HCT116 (cell line): ENCODE measurements around the gene GALNT15. TPM values are rescaled to one million over a fixed set of nuclear protein-coding genes. Genes with fewer than 3 reads are reported as not detected.

ENCODE experiments used
- ATAC-seq: fragments of 200-7000 bp; cut with Tn5 transposase; 2 replicates; pipeline ENCODE4 v1.9.1; 2020; ENCODE audit warnings: mild to moderate bottlenecking, moderate library complexity
- BruUV-seq: library from RNA; stranded (reverse); fragments of 400-500 nt; replicated peaks from 2 replicates; lab custom pipeline; 2021; lab: Mats Ljungman, UMichigan
- CTCF ChIA-PET: fragments of 300-600 bp; sonication (Branson Sonifier 250); formaldehyde crosslinking; loops from one replicate; lab custom pipeline; 2021; ENCODE audit warnings: antibody characterized with exemption; lab: Charles Lee
- POLR2A ChIA-PET: fragments of 300-600, 350-600 bp; sonication (Branson Sonifier 250); formaldehyde crosslinking; loops from one replicate; lab custom pipeline; 2021; ENCODE audit warnings: antibody characterized with exemption; lab: Charles Lee
- RAD21 ChIA-PET, 2 experiments: fragments of 300-600 bp; sonication (Branson Sonifier 250); formaldehyde crosslinking; loops; one replicate each; lab custom pipeline; 2023; ENCODE audit warnings: low total read pairs in 2 of 2; ENCODE audit not compliant: uncharacterized antibody in 2 of 2, unreplicated experiment in 2 of 2, low non-redundant PET in 1 of 2; lab: Charles Lee
- DNase-seq: peaks from one replicate; pipeline ENCODE4 v3.0.0-alpha.2; 2010; ENCODE audit warnings: low read depth, low spot score
- H2AFZ ChIP-seq: fragments of 200-600 bp; shearing (Covaris generic), sonication (generic); 2 replicates; pipeline ENCODE4 v1.6.1; 2017; ENCODE audit warnings: low read depth, mixed run types, mixed read lengths, antibody characterized with exemption, low read length; ENCODE audit not compliant: poor library complexity, severe bottlenecking
- H3K27ac ChIP-seq: 2 replicates; pipeline ENCODE4 v1.5.1; 2012; ENCODE audit warnings: low read depth, low read length
- H3K27me3 ChIP-seq: fragments of 200-600 bp; sonication (generic); 2 replicates; pipeline ENCODE4 v1.6.1; 2016; ENCODE audit warnings: mixed run types, low read length, mixed read lengths; ENCODE audit not compliant: insufficient read depth
- H3K36me3 ChIP-seq, 2 experiments: fragments of 200-500 bp in 1 of 2; fragments of 200-600 bp in 1 of 2; sonication (Bioruptor generic) in 1 of 2; sonication (generic) in 1 of 2; 2 replicates each; pipeline versions ENCODE4 v1.5.1 to v1.6.1; 2014 to 2016; ENCODE audit warnings: low read length in 2 of 2, inconsistent platforms in 1 of 2, mixed read lengths in 1 of 2, mixed run types in 1 of 2; ENCODE audit not compliant: insufficient read depth in 2 of 2, control insufficient read depth in 1 of 2
- H3K4me1 ChIP-seq, 2 experiments: fragments of 200-600 bp in 1 of 2; sonication (generic) in 1 of 2; 2 replicates each; pipeline versions ENCODE4 v1.5.1 to v1.6.1; 2012 to 2017; ENCODE audit warnings: low read length in 2 of 2, inconsistent platforms in 1 of 2, mild to moderate bottlenecking in 1 of 2, mixed read lengths in 1 of 2, mixed run types in 1 of 2, moderate library complexity in 1 of 2; ENCODE audit not compliant: insufficient read depth in 2 of 2, control insufficient read depth in 1 of 2
- H3K4me2 ChIP-seq: fragments of 200-600 bp; sonication (generic); 2 replicates; pipeline ENCODE4 v1.6.1; 2017; ENCODE audit warnings: mixed run types, low read length, mixed read lengths
- H3K4me3 ChIP-seq, 2 experiments: fragments of 200-600 bp in 1 of 2; sonication (generic) in 1 of 2; replicated peaks in 1 of 2; 2 replicates each; pipeline ENCODE4 v1.5.1; 2011 to 2016; ENCODE audit warnings: low read length in 2 of 2, control low read depth in 1 of 2, low read depth in 1 of 2, mild to moderate bottlenecking in 1 of 2, mixed read lengths in 1 of 2, mixed run types in 1 of 2
- H3K79me2 ChIP-seq: fragments of 200-600 bp; sonication (generic); 2 replicates; pipeline ENCODE4 v1.6.1; 2017; ENCODE audit warnings: mild to moderate bottlenecking, mixed run types, low read length, moderate library complexity, mixed read lengths; ENCODE audit not compliant: insufficient read depth
- H3K9ac ChIP-seq: fragments of 200-600 bp; sonication (generic); 2 replicates; pipeline ENCODE4 v1.6.1; 2016; ENCODE audit warnings: low read length, mixed read lengths
- H3K9me2 ChIP-seq: fragments of 200-600 bp; sonication (generic), shearing (Covaris generic); 2 replicates; pipeline ENCODE4 v1.6.1; 2017; ENCODE audit warnings: mixed run types, mild to moderate bottlenecking, moderate library complexity; ENCODE audit not compliant: insufficient read depth
- H3K9me3 ChIP-seq, 2 experiments: fragments of 200-500 bp in 1 of 2; fragments of 200-600 bp in 1 of 2; sonication (Bioruptor generic) in 1 of 2; sonication (generic) in 1 of 2; 2 replicates each; pipeline ENCODE4 v1.6.1; 2014 to 2017; ENCODE audit warnings: low read length in 2 of 2, mixed read lengths in 2 of 2, inconsistent platforms in 1 of 2, low read depth in 1 of 2, mild to moderate bottlenecking in 1 of 2, mixed run types in 1 of 2, moderate library complexity in 1 of 2; ENCODE audit not compliant: control insufficient read depth in 1 of 2, insufficient read depth in 1 of 2
- H4K20me1 ChIP-seq: fragments of 200-600 bp; sonication (generic), shearing (Covaris generic); 2 replicates; pipeline ENCODE4 v1.6.1; 2017; ENCODE audit warnings: mixed run types, mild to moderate bottlenecking, moderate library complexity; ENCODE audit not compliant: insufficient read depth
- CBX3 ChIP-seq: IDR thresholded peaks from 2 replicates; pipeline ENCODE4 v1.6.1; 2012; ENCODE audit warnings: low read depth
- CEBPB ChIP-seq: IDR thresholded peaks from 2 replicates; pipeline ENCODE4 v1.6.1; 2012; ENCODE audit warnings: low read depth
- EGR1 ChIP-seq: IDR thresholded peaks from 2 replicates; pipeline ENCODE4 v1.6.1; 2012; ENCODE audit warnings: low read depth
- ELF1 ChIP-seq: IDR thresholded peaks from 2 replicates; pipeline ENCODE4 v1.6.1; 2012; ENCODE audit warnings: low read depth, borderline replicate concordance
- EZH2phosphoT487 ChIP-seq: fragments of 200-600 bp; IDR thresholded peaks from 2 replicates; pipeline ENCODE4 v1.6.1; 2018; ENCODE audit warnings: antibody characterized with exemption, borderline replicate concordance
- JUND ChIP-seq: IDR thresholded peaks from 2 replicates; pipeline ENCODE4 v1.6.1; 2012
- POLR2A ChIP-seq: IDR thresholded peaks from 2 replicates; pipeline ENCODE4 v1.7.0; 2011; ENCODE audit warnings: borderline replicate concordance; ENCODE audit not compliant: insufficient read depth, insufficient read length; ENCODE audit errors: extremely low read depth
- RAD21 ChIP-seq: IDR thresholded peaks from 2 replicates; pipeline ENCODE4 v1.6.1; 2012; ENCODE audit warnings: low read depth, mild to moderate bottlenecking
- SIN3A ChIP-seq: IDR thresholded peaks from 2 replicates; pipeline ENCODE4 v1.6.1; 2012; ENCODE audit warnings: low read depth
- SP1 ChIP-seq: IDR thresholded peaks from 2 replicates; pipeline ENCODE4 v1.6.1; 2012; ENCODE audit warnings: low read depth
- TCF7L2 ChIP-seq: IDR thresholded peaks from 2 replicates; pipeline ENCODE4 v1.7.0; 2011; ENCODE audit warnings: borderline replicate concordance, inconsistent platforms; ENCODE audit not compliant: insufficient read depth, insufficient read length; ENCODE audit errors: extremely low read depth
- YY1 ChIP-seq: IDR thresholded peaks from 2 replicates; pipeline ENCODE4 v1.6.1; 2011; ENCODE audit warnings: low read length, low read depth, moderate library complexity, mild to moderate bottlenecking; ENCODE audit not compliant: insufficient replicate concordance; ENCODE audit errors: extremely low read depth
- ZFX ChIP-seq: fragments of 450-650 bp; IDR thresholded peaks from 2 replicates; pipeline ENCODE4 v1.6.1; 2017
- ZNF274 ChIP-seq: fragments of 200-500 bp; sonication (Bioruptor generic); IDR thresholded peaks from 2 replicates; pipeline ENCODE4 v1.6.1; 2014; ENCODE audit warnings: mild to moderate bottlenecking, low read depth, low read length, inconsistent platforms
- intact Hi-C: fragments of 100-400 bp; cut with micrococcal nuclease; formaldehyde crosslinking; loops from 2 replicates; pipeline ENCODE4 v1.10.0; 2022
- total RNA-seq: library from RNA; stranded (reverse); gene quantifications from one replicate; pipeline ENCODE4 v1.2.1, GENCODE V29; 2021; ENCODE audit not compliant: unreplicated experiment
- TF ChIP-seq, protein P1 (sequence below): IDR thresholded peaks from 2 replicates; pipeline ENCODE4 v1.6.1; 2012
- TF ChIP-seq, protein P2 (sequence below), 3 experiments: fragments of 200-600 bp in 1 of 3; sonication (generic) in 1 of 3; IDR thresholded peaks in 2 of 3; conservative IDR thresholded peaks in 1 of 3; 2 replicates each; pipeline ENCODE4 v1.5.1; 2012 to 2017; ENCODE audit warnings: low read depth in 2 of 3, low read length in 2 of 3, antibody characterized with exemption in 1 of 3, borderline replicate concordance in 1 of 3, control low read depth in 1 of 3, mild to moderate bottlenecking in 1 of 3, mixed read lengths in 1 of 3, mixed run types in 1 of 3, moderate library complexity in 1 of 3; ENCODE audit not compliant: insufficient read depth in 1 of 3
- TF ChIP-seq, protein P3 (sequence below): IDR thresholded peaks from 2 replicates; pipeline ENCODE4 v1.6.1; 2012
- TF ChIP-seq, protein P4 (sequence below): IDR thresholded peaks from 2 replicates; pipeline ENCODE4 v1.6.1; 2012; ENCODE audit warnings: low read depth
- TF ChIP-seq, protein P5 (sequence below): IDR thresholded peaks from 2 replicates; pipeline ENCODE4 v1.6.1; 2011; ENCODE audit warnings: mild to moderate bottlenecking, low read length, moderate library complexity; ENCODE audit not compliant: insufficient replicate concordance; ENCODE audit errors: extremely low read depth

Gene GALNT15
- total RNA-seq, 1 experiment from 2014 or later: 0.05 TPM

DNA sequence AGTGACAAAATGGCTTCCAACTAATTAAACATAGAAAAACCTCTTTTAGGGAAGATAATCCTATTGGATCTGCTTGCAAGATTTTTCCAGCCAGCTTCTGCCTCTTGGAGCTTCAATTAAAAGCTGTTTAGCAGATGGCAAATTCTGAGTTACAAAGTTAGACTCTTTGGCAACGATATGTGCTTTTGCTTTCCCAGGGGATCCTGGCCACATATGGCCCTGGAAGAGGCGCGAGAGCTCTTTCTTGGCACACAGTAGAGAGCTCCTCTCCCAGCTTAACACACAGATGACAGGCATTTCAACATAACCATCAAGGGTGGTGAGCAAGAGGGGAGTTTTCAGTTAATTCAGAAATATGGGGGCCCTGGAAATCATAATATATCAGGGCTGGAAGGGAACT, 41.6 kb upstream of the GALNT15 start:
- Histone ChIP-seq H3K4me3 (no peak overlapping the region), H2AFZ (no peak overlapping the region), H3K9me2 (no peaks in the 10 kb centered on the region), H3K9ac (no peak overlapping the region), H3K4me1 (no peaks in the 10 kb centered on the region), H3K36me3 (no peaks in the 10 kb centered on the region)
- CTCF ChIA-PET: no interaction called here
- ATAC-seq: no peak
- no peak for TF ChIP-seq RAD21
- TF ChIP-seq ZFX: no peak
- no peak for TF ChIP-seq SP1
- no peak for TF ChIP-seq EZH2phosphoT487
- TF ChIP-seq CBX3: no peak
- no peak for TF ChIP-seq JUND
- TF ChIP-seq, protein P1, sequence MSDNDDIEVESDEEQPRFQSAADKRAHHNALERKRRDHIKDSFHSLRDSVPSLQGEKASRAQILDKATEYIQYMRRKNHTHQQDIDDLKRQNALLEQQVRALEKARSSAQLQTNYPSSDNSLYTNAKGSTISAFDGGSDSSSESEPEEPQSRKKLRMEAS: no peak
- TF ChIP-seq EGR1: no peak
- TF ChIP-seq, protein P2, sequence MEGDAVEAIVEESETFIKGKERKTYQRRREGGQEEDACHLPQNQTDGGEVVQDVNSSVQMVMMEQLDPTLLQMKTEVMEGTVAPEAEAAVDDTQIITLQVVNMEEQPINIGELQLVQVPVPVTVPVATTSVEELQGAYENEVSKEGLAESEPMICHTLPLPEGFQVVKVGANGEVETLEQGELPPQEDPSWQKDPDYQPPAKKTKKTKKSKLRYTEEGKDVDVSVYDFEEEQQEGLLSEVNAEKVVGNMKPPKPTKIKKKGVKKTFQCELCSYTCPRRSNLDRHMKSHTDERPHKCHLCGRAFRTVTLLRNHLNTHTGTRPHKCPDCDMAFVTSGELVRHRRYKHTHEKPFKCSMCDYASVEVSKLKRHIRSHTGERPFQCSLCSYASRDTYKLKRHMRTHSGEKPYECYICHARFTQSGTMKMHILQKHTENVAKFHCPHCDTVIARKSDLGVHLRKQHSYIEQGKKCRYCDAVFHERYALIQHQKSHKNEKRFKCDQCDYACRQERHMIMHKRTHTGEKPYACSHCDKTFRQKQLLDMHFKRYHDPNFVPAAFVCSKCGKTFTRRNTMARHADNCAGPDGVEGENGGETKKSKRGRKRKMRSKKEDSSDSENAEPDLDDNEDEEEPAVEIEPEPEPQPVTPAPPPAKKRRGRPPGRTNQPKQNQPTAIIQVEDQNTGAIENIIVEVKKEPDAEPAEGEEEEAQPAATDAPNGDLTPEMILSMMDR (IDR thresholded peaks at IDR 0.05 in 2 of 3, conservative IDR thresholded peaks at IDR 0.05 in 1 of 3; ENCODE audit: borderline replicate concordance in 1 of 3, insufficient read depth in 1 of 3, low read depth in 2 of 3, low read length in 2 of 3): no peak
- TF ChIP-seq POLR2A: no peak
- TF ChIP-seq ZNF274: no peak
- no peak for TF ChIP-seq SIN3A
- TF ChIP-seq, protein P3, sequence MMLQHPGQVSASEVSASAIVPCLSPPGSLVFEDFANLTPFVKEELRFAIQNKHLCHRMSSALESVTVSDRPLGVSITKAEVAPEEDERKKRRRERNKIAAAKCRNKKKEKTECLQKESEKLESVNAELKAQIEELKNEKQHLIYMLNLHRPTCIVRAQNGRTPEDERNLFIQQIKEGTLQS: no peak
- TF ChIP-seq YY1: no peak
- no peak for TF ChIP-seq TCF7L2
- TF ChIP-seq, protein P4, sequence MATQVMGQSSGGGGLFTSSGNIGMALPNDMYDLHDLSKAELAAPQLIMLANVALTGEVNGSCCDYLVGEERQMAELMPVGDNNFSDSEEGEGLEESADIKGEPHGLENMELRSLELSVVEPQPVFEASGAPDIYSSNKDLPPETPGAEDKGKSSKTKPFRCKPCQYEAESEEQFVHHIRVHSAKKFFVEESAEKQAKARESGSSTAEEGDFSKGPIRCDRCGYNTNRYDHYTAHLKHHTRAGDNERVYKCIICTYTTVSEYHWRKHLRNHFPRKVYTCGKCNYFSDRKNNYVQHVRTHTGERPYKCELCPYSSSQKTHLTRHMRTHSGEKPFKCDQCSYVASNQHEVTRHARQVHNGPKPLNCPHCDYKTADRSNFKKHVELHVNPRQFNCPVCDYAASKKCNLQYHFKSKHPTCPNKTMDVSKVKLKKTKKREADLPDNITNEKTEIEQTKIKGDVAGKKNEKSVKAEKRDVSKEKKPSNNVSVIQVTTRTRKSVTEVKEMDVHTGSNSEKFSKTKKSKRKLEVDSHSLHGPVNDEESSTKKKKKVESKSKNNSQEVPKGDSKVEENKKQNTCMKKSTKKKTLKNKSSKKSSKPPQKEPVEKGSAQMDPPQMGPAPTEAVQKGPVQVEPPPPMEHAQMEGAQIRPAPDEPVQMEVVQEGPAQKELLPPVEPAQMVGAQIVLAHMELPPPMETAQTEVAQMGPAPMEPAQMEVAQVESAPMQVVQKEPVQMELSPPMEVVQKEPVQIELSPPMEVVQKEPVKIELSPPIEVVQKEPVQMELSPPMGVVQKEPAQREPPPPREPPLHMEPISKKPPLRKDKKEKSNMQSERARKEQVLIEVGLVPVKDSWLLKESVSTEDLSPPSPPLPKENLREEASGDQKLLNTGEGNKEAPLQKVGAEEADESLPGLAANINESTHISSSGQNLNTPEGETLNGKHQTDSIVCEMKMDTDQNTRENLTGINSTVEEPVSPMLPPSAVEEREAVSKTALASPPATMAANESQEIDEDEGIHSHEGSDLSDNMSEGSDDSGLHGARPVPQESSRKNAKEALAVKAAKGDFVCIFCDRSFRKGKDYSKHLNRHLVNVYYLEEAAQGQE: no peak
- TF ChIP-seq, protein P5, sequence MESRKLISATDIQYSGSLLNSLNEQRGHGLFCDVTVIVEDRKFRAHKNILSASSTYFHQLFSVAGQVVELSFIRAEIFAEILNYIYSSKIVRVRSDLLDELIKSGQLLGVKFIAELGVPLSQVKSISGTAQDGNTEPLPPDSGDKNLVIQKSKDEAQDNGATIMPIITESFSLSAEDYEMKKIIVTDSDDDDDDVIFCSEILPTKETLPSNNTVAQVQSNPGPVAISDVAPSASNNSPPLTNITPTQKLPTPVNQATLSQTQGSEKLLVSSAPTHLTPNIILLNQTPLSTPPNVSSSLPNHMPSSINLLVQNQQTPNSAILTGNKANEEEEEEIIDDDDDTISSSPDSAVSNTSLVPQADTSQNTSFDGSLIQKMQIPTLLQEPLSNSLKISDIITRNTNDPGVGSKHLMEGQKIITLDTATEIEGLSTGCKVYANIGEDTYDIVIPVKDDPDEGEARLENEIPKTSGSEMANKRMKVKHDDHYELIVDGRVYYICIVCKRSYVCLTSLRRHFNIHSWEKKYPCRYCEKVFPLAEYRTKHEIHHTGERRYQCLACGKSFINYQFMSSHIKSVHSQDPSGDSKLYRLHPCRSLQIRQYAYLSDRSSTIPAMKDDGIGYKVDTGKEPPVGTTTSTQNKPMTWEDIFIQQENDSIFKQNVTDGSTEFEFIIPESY: no peak
- no peak for TF ChIP-seq CEBPB
- TF ChIP-seq ELF1: no peak
- TF ChIP-seq, all 23 proteins: peak for 0
- BruUV-seq: no TSS peak
- intact Hi-C loops: no loop called here
- no peak overlapping the region for H3K27ac ChIP-seq
- no peak overlapping the region for H3K4me2 ChIP-seq
- H3K27me3 ChIP-seq: no peaks in the 10 kb centered on the region
- RAD21 ChIA-PET: no interaction called here
- DNase-seq: no peak
- POLR2A ChIA-PET: no interaction called here
- no peaks in the 10 kb centered on the region for H3K79me2 ChIP-seq
- no peaks in the 10 kb centered on the region for H4K20me1 ChIP-seq
- no peaks in the 10 kb centered on the region for H3K9me3 ChIP-seq
